K562 (cell line): ENCODE data around the gene COL15A1. TPM values are rescaled to one million over a fixed set of nuclear protein-coding genes. Genes with fewer than 3 reads are reported as not detected.

ENCODE experiments used
- ATAC-seq: fragments of 200-7000 bp; cut with Tn5 transposase; 3 replicates; pipeline ENCODE4 v1.9.1; 2020; ENCODE audit warnings: moderate library complexity
- BruUV-seq: library from RNA; stranded (reverse); fragments of 400-500 nt; replicated peaks from 2 replicates; lab custom pipeline; 2021; lab: Mats Ljungman, UMichigan
- CTCF ChIA-PET: fragments of 300-600 bp; formaldehyde crosslinking; extraction: SDS; loops from one replicate; lab custom pipeline; 2021; ENCODE audit warnings: low intra/inter-chr PET ratio; lab: Yijun Ruan, JAX
- POLR2A ChIA-PET: fragments of 300-600, 350-650 bp; sonication (Branson Sonifier 250); formaldehyde crosslinking; extraction: SDS; loops from one replicate; lab custom pipeline; 2021; ENCODE audit warnings: antibody characterized with exemption, inconsistent platforms; lab: Yijun Ruan, JAX
- DNase-seq, 4 experiments: peaks; one replicate each; pipeline versions ENCODE4 v3.0.0 to v3.0.0-alpha.2; 2011 to 2018; ENCODE audit warnings: low spot score in 3 of 4, mixed read lengths in 3 of 4; ENCODE audit errors: extremely low read depth in 1 of 4
- FAIRE-seq: peaks from 2 replicates; lab custom pipeline; 2011; peaks lifted over from hg19 to GRCh38; lab: Jason Lieb, UNC
- H2AFZ ChIP-seq: 2 replicates; pipeline ENCODE4 v1.6.0; 2011; ENCODE audit warnings: low read depth, low read length, control low read depth, inconsistent platforms
- H3K27ac ChIP-seq: fragments of 200-600 bp; 3 replicates; pipeline ENCODE4 v1.8.0; 2011; ENCODE audit warnings: low read depth, mild to moderate bottlenecking, control low read depth, inconsistent platforms, low read length, moderate library complexity, mixed read lengths; ENCODE audit errors: extremely low read depth
- H3K27me3 ChIP-seq, 2 experiments: fragments of 300-600 bp in 1 of 2; 2 replicates in 1 of 2; 3 replicates in 1 of 2; pipeline versions ENCODE4 v1.6.0 to v1.8.0; 2011; ENCODE audit warnings: inconsistent platforms in 2 of 2, low read length in 2 of 2, mild to moderate bottlenecking in 1 of 2, mixed read lengths in 1 of 2, moderate library complexity in 1 of 2; ENCODE audit not compliant: control insufficient read depth in 2 of 2, insufficient read depth in 2 of 2
- H3K36me3 ChIP-seq: fragments of 300-600 bp; 3 replicates; pipeline ENCODE4 v1.8.0; 2011; ENCODE audit warnings: mild to moderate bottlenecking, low read length, inconsistent platforms; ENCODE audit not compliant: control insufficient read depth, insufficient read depth
- H3K4me1 ChIP-seq, 2 experiments: fragments of 200-600 bp in 1 of 2; replicated peaks in 1 of 2; 2 replicates in 1 of 2; 3 replicates in 1 of 2; pipeline versions ENCODE4 v1.5.1 to v1.8.0; 2011; ENCODE audit warnings: inconsistent platforms in 2 of 2, low read length in 2 of 2, mild to moderate bottlenecking in 1 of 2, mixed read lengths in 1 of 2, moderate library complexity in 1 of 2; ENCODE audit not compliant: control insufficient read depth in 2 of 2, insufficient read depth in 2 of 2
- H3K4me2 ChIP-seq: 2 replicates; pipeline ENCODE4 v1.6.1; 2011; ENCODE audit warnings: low read length, control low read depth, inconsistent platforms, mixed read lengths; ENCODE audit not compliant: insufficient read depth
- H3K4me3 ChIP-seq: fragments of 200-600 bp; sonication (generic), shearing (Covaris generic); 2 replicates; pipeline ENCODE4 v1.5.1; 2016; ENCODE audit warnings: control low read depth, inconsistent platforms
- H3K79me2 ChIP-seq: fragments of 200-600 bp; 3 replicates; pipeline ENCODE4 v1.8.0; 2011; ENCODE audit warnings: low read length, inconsistent platforms; ENCODE audit not compliant: control insufficient read depth, insufficient read depth
- H3K9ac ChIP-seq, 2 experiments: 2 replicates each; pipeline versions ENCODE4 v1.6.0 to v1.6.1; 2011; ENCODE audit warnings: low read depth in 2 of 2, low read length in 2 of 2, control low read depth in 1 of 2, inconsistent platforms in 1 of 2, mild to moderate bottlenecking in 1 of 2, mixed read lengths in 1 of 2; ENCODE audit not compliant: insufficient read depth in 1 of 2
- H3K9me1 ChIP-seq: one replicate; pipeline ENCODE4 v1.6.0; 2011; ENCODE audit warnings: inconsistent platforms, mild to moderate bottlenecking, low read length, moderate library complexity; ENCODE audit not compliant: control insufficient read depth, insufficient read depth
- H3K9me3 ChIP-seq: replicated peaks from 2 replicates; pipeline ENCODE4 v1.5.1; 2011; ENCODE audit warnings: low read depth, low read length, inconsistent platforms; ENCODE audit not compliant: control insufficient read depth, insufficient read depth
- H4K20me1 ChIP-seq: replicated peaks from 2 replicates; pipeline ENCODE4 v1.6.1; 2011; ENCODE audit warnings: low read length, inconsistent platforms, mixed read lengths; ENCODE audit not compliant: control insufficient read depth, insufficient read depth
- BRF1 ChIP-seq: IDR thresholded peaks from 3 replicates; pipeline ENCODE4 v1.6.1; 2011; ENCODE audit warnings: borderline replicate concordance, mild to moderate bottlenecking; ENCODE audit not compliant: insufficient read length; ENCODE audit errors: extremely low read depth
- CBX3 ChIP-seq, 2 experiments: IDR thresholded peaks; 1 replicate in 1 of 2; 2 replicates in 1 of 2; pipeline ENCODE4 v1.6.1; 2012; ENCODE audit warnings: inconsistent platforms in 2 of 2, low read length in 2 of 2, borderline replicate concordance in 1 of 2, control low read depth in 1 of 2
- CHD4 ChIP-seq: fragments of 200-600 bp; sonication (generic); IDR thresholded peaks from 3 replicates; pipeline ENCODE4 v1.6.1; 2012; ENCODE audit warnings: low read depth, mild to moderate bottlenecking, mixed read lengths, low read length, inconsistent platforms; ENCODE audit not compliant: insufficient read depth, insufficient replicate concordance, poor library complexity, severe bottlenecking
- HDAC1 ChIP-seq, 2 experiments: fragments of 450-650 bp; IDR thresholded peaks; 2 replicates each; pipeline ENCODE4 v1.6.1; 2016 to 2017; ENCODE audit warnings: inconsistent platforms in 1 of 2, mild to moderate bottlenecking in 1 of 2, moderate library complexity in 1 of 2
- HNRNPUL1 ChIP-seq: fragments of 200-400 bp; formaldehyde crosslinking; IDR thresholded peaks from 2 replicates; pipeline ENCODE4 v1.6.1; 2017; ENCODE audit warnings: low read length
- KAT7 ChIP-seq: sonication (generic); formaldehyde crosslinking; IDR thresholded peaks from 2 replicates; pipeline ENCODE4 v1.8.0; 2022; ENCODE audit warnings: missing genetic modification reagents, mild to moderate bottlenecking, borderline replicate concordance
- KDM5B ChIP-seq: fragments of 200-600 bp; sonication (generic); IDR thresholded peaks from 2 replicates; pipeline ENCODE4 v1.6.1; 2012; ENCODE audit warnings: low read depth, mild to moderate bottlenecking, moderate library complexity, low read length, control low read depth, inconsistent platforms; ENCODE audit not compliant: insufficient replicate concordance
- MTA2 ChIP-seq: fragments of 450-650 bp; IDR thresholded peaks from 2 replicates; pipeline ENCODE4 v1.6.1; 2016; ENCODE audit warnings: low read depth
- MYC ChIP-seq, 2 experiments: fragments of 250-450 bp in 1 of 2; sonication (Bioruptor Pico) in 1 of 2; IDR thresholded peaks; 2 replicates each; pipeline versions ENCODE4 v1.5.1 to v1.6.1; 2012 to 2021; ENCODE audit warnings: low read depth in 2 of 2, borderline replicate concordance in 1 of 2, improper control_type of control experiment in 1 of 2, low read length in 1 of 2, mild to moderate bottlenecking in 1 of 2, moderate library complexity in 1 of 2
- NFE2 ChIP-seq: IDR thresholded peaks from 2 replicates; pipeline ENCODE4 v1.6.1; 2014; ENCODE audit warnings: antibody characterized with exemption, low read depth
- NR2C2 ChIP-seq, 2 experiments: fragments of 200-800 bp in 1 of 2; sonication (Bioruptor generic) in 1 of 2; sonication (generic) in 1 of 2; formaldehyde crosslinking in 1 of 2; IDR thresholded peaks; 2 replicates each; pipeline versions ENCODE4 v1.6.1 to v1.8.0; 2016 to 2022; ENCODE audit warnings: mild to moderate bottlenecking in 1 of 2, missing compliant biosample characterization in 1 of 2, missing genetic modification characterization in 1 of 2, missing genetic modification reagents in 1 of 2
- PRPF4 ChIP-seq: fragments of 200-400 bp; formaldehyde crosslinking; IDR thresholded peaks from one replicate; pipeline ENCODE4 v1.6.1; 2017; ENCODE audit warnings: low read length, low read depth, mild to moderate bottlenecking; ENCODE audit not compliant: insufficient read depth, poor library complexity, severe bottlenecking
- RBM34 ChIP-seq: fragments of 200-400 bp; formaldehyde crosslinking; IDR thresholded peaks from 2 replicates; pipeline ENCODE4 v1.6.1; 2018; ENCODE audit warnings: low read length, borderline replicate concordance; ENCODE audit not compliant: insufficient read depth
- SETDB1 ChIP-seq: IDR thresholded peaks from one replicate; pipeline ENCODE4 v1.6.1; 2012; ENCODE audit warnings: low read length, control low read depth, inconsistent platforms
- SRSF9 ChIP-seq: fragments of 200-400 bp; formaldehyde crosslinking; IDR thresholded peaks from 2 replicates; pipeline ENCODE4 v1.6.1; 2017; ENCODE audit warnings: low read depth, low read length, borderline replicate concordance
- TGIF2 ChIP-seq: sonication (generic); formaldehyde crosslinking; IDR thresholded peaks from 2 replicates; pipeline ENCODE4 v1.8.1; 2022; ENCODE audit warnings: mild to moderate bottlenecking, missing genetic modification reagents, moderate library complexity
- ZNF551 ChIP-seq: fragments of 250-450 bp; sonication (Bioruptor Pico); IDR thresholded peaks from 2 replicates; pipeline ENCODE4 v1.5.0; 2021; ENCODE audit warnings: mild to moderate bottlenecking, moderate library complexity
- ZNF699 ChIP-seq: fragments of 250-450 bp; sonication (Bioruptor Pico); IDR thresholded peaks from 2 replicates; pipeline ENCODE4 v1.8.0; 2021; ENCODE audit warnings: mild to moderate bottlenecking, moderate library complexity; ENCODE audit not compliant: insufficient replicate concordance
- ZNF75A ChIP-seq: fragments of 450-650 bp; formaldehyde crosslinking; IDR thresholded peaks from 2 replicates; pipeline ENCODE4 v1.4.0; 2020; ENCODE audit warnings: mild to moderate bottlenecking
- WGBS: fragments of 100-300 bp; shearing (Covaris generic); methylation state at CpG from one replicate; pipeline ENCODE4 v1.1.6; 2016; ENCODE audit warnings: low coverage, mixed read lengths; ENCODE audit not compliant: insufficient coverage; ENCODE audit errors: missing lambda C conversion rate; 5-methylcytosine and 5-hydroxymethylcytosine counted together
- in situ Hi-C: fragments of 300-500 bp; cut with MboI; formaldehyde crosslinking; loops from 4 replicates; pipeline ENCODE4 v1.15.0; 2018; ENCODE audit warnings: inconsistent platforms, mixed read lengths
- intact Hi-C: fragments of 100-400 bp; cut with micrococcal nuclease; formaldehyde crosslinking; loops from 2 replicates; pipeline ENCODE4 v1.14.2; 2022
- polyA plus RNA-seq, 8 experiments: library from polyadenylated mRNA; depleted of rRNA in 4 of 8; stranded (reverse) in 5 of 8; unstranded in 3 of 8; fragments of >200 nt; fragmentation: Nextera tagmentation in 2 of 8; fragmentation: Illumina TruSeq in 1 of 8; extraction: Ambion mirVana in 2 of 8; extraction: Trizol in 1 of 8; gene quantifications; 2 replicates each; pipeline versions ENCODE4 v1.2.1 to v1.2.3, GENCODE V29; 2011 to 2014; ENCODE audit warnings: inconsistent platforms in 1 of 8, missing spikeins in 1 of 8
- total RNA-seq, 7 experiments: library from RNA; depleted of rRNA in 6 of 7; stranded (reverse); fragments of >200 nt in 6 of 7; fragmentation: Illumina TruSeq in 2 of 7; extraction: Trizol in 2 of 7; gene quantifications; 2 replicates each; pipeline versions ENCODE4 v1.2.1 to v1.2.3, GENCODE V29; 2011 to 2021; ENCODE audit warnings: low replicate concordance in 1 of 7

COL15A1 gene
- total and polyA plus RNA-seq, 9 of the 15 experiments (the other 6 are each of a cell fraction or from before 2014, with no cell fraction given): 0.46 to 5.1 (median 2.6) TPM

DNA sequence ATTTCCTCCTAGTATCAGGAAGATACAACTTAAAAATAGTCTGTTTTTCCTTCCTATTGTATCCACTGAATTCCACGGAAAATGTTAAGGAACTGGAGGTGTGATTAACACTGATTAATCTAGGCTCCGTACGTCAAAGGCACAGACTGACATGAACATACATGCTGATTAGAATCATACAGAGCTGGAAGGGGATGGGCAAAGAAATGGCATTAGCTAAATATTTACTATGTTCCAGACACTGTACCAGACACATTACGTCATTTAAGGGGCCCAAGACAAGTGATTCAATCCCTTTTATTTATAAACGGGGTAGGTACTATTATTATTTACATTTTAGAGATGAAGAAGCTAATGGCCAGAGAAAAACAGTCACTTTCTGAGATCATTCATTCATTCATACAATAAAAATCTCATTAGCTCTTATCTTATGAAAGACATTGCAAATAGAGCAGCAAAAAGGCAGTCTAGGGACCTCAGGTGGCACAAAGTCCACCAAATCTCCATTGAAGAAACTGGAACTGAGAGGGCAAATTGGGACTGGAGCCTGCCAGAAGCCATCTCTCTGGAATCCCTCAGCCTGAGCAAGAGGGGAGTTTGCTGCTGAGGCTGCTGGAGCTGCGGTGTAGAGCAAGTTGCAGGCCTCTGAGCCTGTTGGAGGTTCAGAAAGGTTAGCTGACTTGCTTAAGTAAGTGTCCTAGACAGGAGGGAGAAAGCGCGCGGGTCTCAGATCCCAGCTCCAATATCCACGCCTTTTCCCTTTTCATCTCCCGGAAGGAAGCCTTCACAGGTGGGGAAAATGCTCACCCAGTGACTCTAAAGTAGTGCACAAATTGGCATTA lies 159.6 kb downstream of the COL15A1 start (continued):
- no peak for TF ChIP-seq HDAC1 (IDR thresholded peaks at IDR 0.05)
- no peak for TF ChIP-seq TGIF2 (CRISPR knock-in tag)
- peak; percentile 17 for TF ChIP-seq KDM5B
- no peak for TF ChIP-seq BRF1
- TF ChIP-seq ZNF551 (CRISPR knock-in tag): no peak

- CTCF ChIA-PET: interaction anchor here (0.6 to 1.2 kb wide), 2 partner anchors 103 to 265 kb away, joined by 3 to 7 read pairs; no protein-coding TSS in a partner anchor
- peak; percentile 11 for FAIRE-seq
These were observed 160.3 kb downstream of the COL15A1 start for GRCh38 chr9:99103901-99104458.

More at GRCh38 chr9:99103901-99104458, 160.3 kb downstream of the COL15A1 start:
- Histone ChIP-seq H3K4me3 (peak overlapping the region; percentile 76), H3K9ac (peak overlapping the region; percentile 71 to 95), H2AFZ (peak overlapping the region; percentile 92), H3K4me2 (peak overlapping the region; percentile 90), H3K36me3 (no peaks in the 10 kb centered on the region), H3K27me3 (no peaks in the 10 kb centered on the region), H3K9me3 (no peaks in the 10 kb centered on the region), H3K4me1 (peaks cover 22 to 34% of the 10 kb centered on the region in 2 experiments), H4K20me1 (no peaks in the 10 kb centered on the region), H3K9me1 (no peaks in the 10 kb centered on the region), H3K27ac (peak overlapping the region; percentile 75), H3K79me2 (peaks cover 37% of the 10 kb centered on the region)
- no peak for ATAC-seq
- WGBS: 28% methylated on average over 13 of the region's 14 CpGs
- BruUV-seq: no TSS peak
- POLR2A ChIA-PET: interaction anchor here (0.6 to 4.5 kb wide), 14 partner anchors 9 to 319 kb away, joined by 3 to 40 read pairs (median 6); no protein-coding TSS in a partner anchor
- intact Hi-C loops: loop anchor here (2.0 kb wide), 1 partner anchor 33 kb away; no protein-coding TSS in a partner anchor
- DNase-seq: peak in 2 of 4 experiments; percentile 32 to 37
- in situ Hi-C loops: no loop called here
- no peak for TF ChIP-seq ZNF699
- TF ChIP-seq CHD4: peak; percentile 31
- 0 out of 3 replicates have a peak, but pooled peaks of 1 of the 2 experiments have one; percentile 0 for TF ChIP-seq CBX3 (IDR thresholded peaks at IDR 0.05; ENCODE audit: borderline replicate concordance in 1 of 2, low read length in 2 of 2)
- TF ChIP-seq KAT7 (CRISPR knock-in tag): no peak
- TF ChIP-seq PRPF4: no peak
- no peak for TF ChIP-seq NFE2
- TF ChIP-seq NR2C2 (CRISPR knock-in tag; IDR thresholded peaks at IDR 0.05): no peak
- TF ChIP-seq NR2C2 (tag; IDR thresholded peaks at IDR 0.05): 0 out of 2 replicates have a peak, but pooled peaks have one; percentile 2
- TF ChIP-seq ZNF75A (CRISPR knock-in tag): no peak
- no peak for TF ChIP-seq MYC (IDR thresholded peaks at IDR 0.05; ENCODE audit: low read depth, low read length)
- 0 out of 2 replicates have a peak, but pooled peaks have one; percentile 49 for TF ChIP-seq MYC (CRISPR knock-in tag; IDR thresholded peaks at IDR 0.05; ENCODE audit: borderline replicate concordance, low read depth)
- no peak for TF ChIP-seq RBM34
- no peak for TF ChIP-seq SRSF9
- TF ChIP-seq MTA2: peak; percentile 9; the same call in 1 of the 2 replicates
- no peak for TF ChIP-seq HNRNPUL1
- TF ChIP-seq SETDB1: no peak
